GM19035 (cell line): ENCODE results near the gene SPIN1.
A peak's percentile ranks its signal among the peaks of the same experiment; 100 is the strongest.
"Not testable (repeated sequence)": the region's sequence is repeated elsewhere in the genome, so short reads cannot be mapped to it uniquely, and the experiment has no call there.

Experiments used
- ATAC-seq: cut with Tn5 transposase; IDR thresholded peaks from one replicate; pipeline ENCODE4 v1.9.1; 2021; ENCODE audit not compliant: unreplicated experiment

SPIN1 gene

GRCh38 chr9:88388203-88388885, at the start of gene SPIN1:
Gene SPIN1 (plus strand): TSS chr9:88388444. CDS start chr9:88426540, 38,096 bp downstream.
- peak; percentile 83 for ATAC-seq

GRCh38 chr9:88339317-88339716, 48.9 kb upstream of the SPIN1 start:
- ATAC-seq, result no peak

- no peak for ATAC-seq
These were observed 46.0 kb upstream of the SPIN1 start for GRCh38 chr9:88342246-88342645.

GRCh38 chr9:88344013-88344412, 44.2 kb upstream of the SPIN1 start:
- no peak for ATAC-seq

- not testable (repeated sequence) for ATAC-seq
These were observed 37.9 kb upstream of the SPIN1 start for GRCh38 chr9:88350354-88350753.

- ATAC-seq, result no peak
These were observed 33.1 kb upstream of the SPIN1 start for GRCh38 chr9:88355166-88355565.

- ATAC-seq, result not testable (repeated sequence)
These were observed 31.0 kb upstream of the SPIN1 start for GRCh38 chr9:88357250-88357649.

- no peak for ATAC-seq
These were observed 29.5 kb upstream of the SPIN1 start for GRCh38 chr9:88358723-88359122.

- no peak for ATAC-seq
These were observed 28.3 kb upstream of the SPIN1 start for GRCh38 chr9:88359974-88360373.

GRCh38 chr9:88362681-88363080, 25.6 kb upstream of the SPIN1 start:
- ATAC-seq, result no peak

GRCh38 chr9:88363661-88364060, 24.6 kb upstream of the SPIN1 start:
- ATAC-seq, result no peak

GRCh38 chr9:88364706-88365105, 23.5 kb upstream of the SPIN1 start:
- ATAC-seq, result no peak

- ATAC-seq, result no peak
These were observed 17.9 kb upstream of the SPIN1 start for GRCh38 chr9:88370346-88370745.

GRCh38 chr9:88372103-88372654, 16.1 kb upstream of the SPIN1 start:
- ATAC-seq, result no peak

GRCh38 chr9:88373045-88373444, 15.2 kb upstream of the SPIN1 start:
- no peak for ATAC-seq

- ATAC-seq, result no peak
These were observed 9.9 kb upstream of the SPIN1 start for GRCh38 chr9:88378317-88378716.

- no peak for ATAC-seq
These were observed 8.9 kb upstream of the SPIN1 start for GRCh38 chr9:88379352-88379751.

GRCh38 chr9:88380118-88380517, 8.1 kb upstream of the SPIN1 start:
- no peak for ATAC-seq

- not testable (repeated sequence) for ATAC-seq
These were observed 6.9 kb upstream of the SPIN1 start for GRCh38 chr9:88381322-88381721.

GRCh38 chr9:88383176-88383575, 5.1 kb upstream of the SPIN1 start:
- no peak for ATAC-seq

GRCh38 chr9:88386137-88386536, 2.1 kb upstream of the SPIN1 start:
- not testable (repeated sequence) for ATAC-seq

- ATAC-seq, result no peak
These were observed 1.1 kb upstream of the SPIN1 start for GRCh38 chr9:88387036-88387551.
